IPS DF 4.7 (cell line): ENCODE measurements around the gene ANAPC1.
"Not testable (repeated sequence)": the region's sequence is repeated elsewhere in the genome, so short reads cannot be mapped to it uniquely, and the experiment has no call there.

Experiments
- DNase-seq: peaks from one replicate; pipeline ENCODE4 v3.0.0-alpha.2; 2013; ENCODE audit warnings: low spot score; ENCODE audit errors: extremely low read depth

Gene ANAPC1

DNA sequence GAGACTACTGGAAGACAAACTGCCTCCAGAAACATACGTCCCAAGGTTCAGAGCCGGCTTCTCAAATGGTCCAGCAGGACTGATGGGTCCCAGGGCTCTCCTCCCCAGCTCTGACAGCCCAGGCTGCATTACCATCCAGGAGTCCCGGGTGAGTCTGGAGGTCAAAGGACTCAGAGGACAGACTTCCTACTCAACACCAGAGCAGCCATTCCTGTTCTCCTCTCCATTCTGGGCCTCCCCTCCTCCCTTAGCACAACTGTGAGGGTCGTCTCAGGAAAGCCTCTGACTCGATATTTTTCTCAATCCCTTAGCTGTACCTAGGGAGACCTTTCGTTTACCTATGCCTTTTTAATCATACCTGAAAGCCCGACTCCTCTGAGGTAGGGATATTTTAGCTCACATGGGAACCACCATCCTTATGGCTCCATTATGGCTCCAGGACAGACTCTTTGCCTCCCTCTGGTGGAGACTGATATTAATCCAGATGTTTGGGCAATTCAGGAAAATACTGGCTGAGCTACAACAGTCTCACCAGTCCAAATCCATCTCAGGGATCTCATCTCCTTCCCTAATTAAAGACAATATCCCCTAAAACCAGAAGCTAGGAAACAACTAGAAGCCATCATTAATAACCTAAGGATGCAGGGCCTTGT is 70.9 kb downstream of the ANAPC1 start:
- DNase-seq, result not testable (repeated sequence)

DNA sequence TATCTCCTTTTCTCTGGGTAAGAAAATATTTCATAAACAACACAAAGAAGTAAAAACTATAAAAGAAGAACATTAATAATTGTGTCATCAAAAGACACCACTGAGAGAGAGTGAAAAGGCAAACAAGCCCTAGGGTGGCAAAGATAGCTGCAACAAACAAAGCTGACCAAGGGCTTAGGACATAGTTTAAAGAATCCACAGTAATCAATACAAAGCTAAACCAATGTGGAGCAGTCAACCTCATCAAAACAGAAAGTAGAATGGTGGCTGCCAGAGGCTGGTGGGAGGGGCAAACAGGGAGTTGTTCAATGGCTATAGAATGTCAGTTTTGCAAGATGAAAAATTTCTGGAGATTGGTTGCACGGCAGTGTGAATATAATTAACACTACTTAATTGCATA is 93.4 kb downstream of the ANAPC1 start:
- DNase-seq, result not testable (repeated sequence)

DNA sequence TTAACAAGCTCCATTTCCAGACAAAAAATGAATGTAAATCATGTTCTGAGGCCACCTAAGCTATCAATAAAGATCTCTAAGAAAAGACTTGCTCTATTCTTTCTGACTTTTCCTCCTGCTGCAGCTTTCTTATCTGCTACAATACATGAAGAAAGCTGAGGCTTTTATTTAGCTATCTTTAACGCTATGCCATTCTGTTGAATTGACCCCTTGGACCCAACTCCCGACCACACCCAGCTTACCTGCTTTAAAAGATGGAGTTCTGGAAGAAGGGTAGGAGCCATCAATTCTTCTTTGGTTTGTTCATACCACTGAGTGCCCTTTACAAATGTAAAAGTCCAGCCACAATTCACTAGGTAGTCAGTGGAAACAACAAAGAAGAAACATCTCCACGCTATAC is 99.9 kb downstream of the ANAPC1 start:
- DNase-seq, result not testable (repeated sequence)

DNA sequence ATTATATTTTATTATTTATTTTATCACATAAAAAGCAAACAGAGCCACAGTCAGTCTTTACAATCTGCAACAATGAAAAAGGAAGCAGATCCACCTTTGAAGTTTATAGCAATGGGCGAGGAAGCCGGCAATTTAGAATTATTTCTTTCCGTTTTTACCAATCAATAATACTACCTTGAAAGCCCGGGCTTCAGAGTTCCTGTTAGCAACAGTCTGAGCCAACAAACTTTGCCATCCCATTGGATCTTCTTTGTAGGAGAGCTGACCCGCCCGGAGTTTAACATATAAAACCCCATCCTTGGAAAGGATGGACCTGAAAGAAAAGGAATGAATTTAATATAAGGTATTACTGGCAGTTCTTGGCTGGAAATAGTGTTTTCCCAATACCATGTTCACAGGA is 101.8 kb downstream of the ANAPC1 start:
- DNase-seq, result not testable (repeated sequence)

DNA sequence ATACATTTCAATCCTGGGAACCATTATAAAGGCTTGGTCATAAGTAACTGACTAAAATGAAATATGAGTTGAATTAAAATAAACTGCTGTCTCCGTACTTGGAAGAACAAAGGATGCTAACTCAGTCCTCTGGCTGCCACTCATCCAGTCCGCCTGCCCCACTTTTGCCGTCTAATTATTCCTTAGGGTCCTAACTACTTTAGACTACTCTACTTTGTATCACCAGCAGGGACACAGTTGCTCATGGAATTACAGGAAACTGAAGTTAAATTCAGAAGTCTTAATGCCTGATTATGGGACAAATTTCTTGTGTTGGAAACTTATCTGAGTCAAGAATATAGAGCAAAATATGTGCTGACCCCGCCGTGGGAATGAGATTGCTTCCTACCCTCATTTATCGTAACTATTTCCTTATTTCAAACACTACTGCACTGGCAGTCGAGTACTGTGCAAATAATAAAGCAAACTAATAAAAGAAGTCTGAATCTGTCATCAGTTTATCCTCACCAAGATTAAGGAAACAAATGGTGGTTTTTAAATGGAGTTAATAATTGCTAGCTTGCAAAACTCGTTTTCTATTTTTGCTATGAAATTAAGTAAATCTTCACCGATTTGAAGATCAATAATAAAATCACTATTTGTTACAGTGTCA is 102.4 kb downstream of the ANAPC1 start:
- not testable (repeated sequence) for DNase-seq

DNA sequence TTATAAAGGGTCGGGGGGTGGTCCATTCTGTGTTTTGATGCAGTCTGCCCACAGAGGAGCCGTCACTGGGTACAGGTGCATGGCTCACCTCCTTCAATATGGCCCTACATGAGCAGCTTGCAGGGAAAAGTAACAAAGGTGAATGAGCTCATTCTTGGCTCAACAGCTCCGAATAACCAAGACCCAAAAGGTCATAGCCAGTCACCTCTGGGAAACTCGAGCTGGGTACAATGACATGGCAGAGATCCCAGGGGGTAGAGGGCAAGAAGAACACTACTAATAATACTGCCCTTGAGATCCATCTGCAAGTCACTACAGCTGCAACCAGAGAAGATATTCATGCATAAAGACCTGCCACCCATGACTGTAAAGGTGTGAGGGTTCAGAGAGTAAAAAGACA is 106.8 kb downstream of the ANAPC1 start:
- not testable (repeated sequence) for DNase-seq

DNA sequence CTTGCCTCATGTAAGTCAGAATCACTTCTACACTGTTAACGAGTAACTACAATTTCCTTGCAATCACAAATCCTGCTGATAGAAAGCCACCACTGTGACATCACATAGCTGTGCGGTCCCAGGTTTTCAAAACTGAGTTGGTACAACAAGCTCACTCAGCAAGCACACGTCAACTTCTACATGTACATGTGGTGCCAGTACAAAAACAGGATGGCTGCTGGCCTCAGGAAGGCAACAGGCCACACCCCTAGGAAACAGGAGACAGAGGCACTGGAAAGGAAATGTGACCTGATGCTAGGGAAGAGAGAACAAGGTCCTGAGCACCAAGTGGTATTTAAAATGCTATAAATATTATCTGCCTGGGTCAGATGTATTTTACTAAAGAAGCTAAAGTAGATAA is 107.7 kb downstream of the ANAPC1 start:
- DNase-seq, result not testable (repeated sequence)

DNA sequence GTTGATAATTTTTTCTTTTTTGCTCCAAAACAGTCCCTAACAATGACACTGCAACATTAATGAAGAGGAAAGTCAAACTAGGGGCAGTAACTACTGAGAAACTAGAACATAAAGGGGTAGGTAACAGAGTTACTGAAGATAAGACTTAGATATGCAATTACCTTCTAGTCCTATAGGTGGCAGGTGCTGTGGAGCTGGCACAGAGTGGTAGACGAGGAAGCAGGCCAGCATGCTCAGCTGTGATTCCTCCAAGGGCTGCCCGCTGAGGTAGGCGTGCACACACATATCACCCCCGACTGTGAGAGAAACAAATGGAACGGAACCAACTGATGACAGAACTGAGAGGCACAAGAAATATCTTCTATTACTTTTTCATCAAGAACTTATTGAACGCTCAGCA is 111.8 kb downstream of the ANAPC1 start:
- DNase-seq, result not testable (repeated sequence)

DNA sequence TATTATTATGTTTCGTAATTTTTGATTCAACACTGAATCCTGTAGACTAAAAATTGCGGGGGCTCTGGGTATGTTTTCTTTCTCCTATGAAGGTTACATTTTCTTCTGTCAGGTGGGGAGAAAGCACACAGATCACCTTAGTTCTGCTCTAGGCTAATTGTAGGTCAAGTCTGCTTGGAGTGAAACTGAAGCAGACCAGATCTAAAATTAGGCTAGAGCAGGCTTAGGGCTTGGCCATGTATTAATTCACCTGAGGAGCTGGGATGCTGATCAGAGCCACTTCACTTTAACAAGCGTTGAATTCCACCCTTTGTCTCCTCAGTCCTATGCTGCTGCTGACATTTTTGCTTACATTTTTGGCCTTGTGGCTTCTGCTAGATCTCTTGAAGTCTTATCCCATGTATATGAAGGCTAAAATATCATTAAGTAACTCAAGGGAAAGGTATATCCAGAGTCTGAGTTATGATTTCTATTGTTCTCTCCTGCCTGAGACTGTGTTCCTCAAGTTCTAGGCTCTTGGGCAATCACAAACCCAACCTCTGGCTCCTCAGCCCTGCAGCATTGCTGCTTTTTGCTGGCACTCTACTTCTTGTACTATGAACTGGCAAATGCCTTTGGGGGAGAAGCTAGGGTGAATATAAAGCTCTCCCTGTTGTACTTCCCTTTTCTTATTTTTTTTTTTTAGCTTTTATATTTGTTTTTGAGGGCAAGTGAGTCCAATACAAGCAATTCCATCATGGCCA is 112.9 kb downstream of the ANAPC1 start:
- DNase-seq, result not testable (repeated sequence)

DNA sequence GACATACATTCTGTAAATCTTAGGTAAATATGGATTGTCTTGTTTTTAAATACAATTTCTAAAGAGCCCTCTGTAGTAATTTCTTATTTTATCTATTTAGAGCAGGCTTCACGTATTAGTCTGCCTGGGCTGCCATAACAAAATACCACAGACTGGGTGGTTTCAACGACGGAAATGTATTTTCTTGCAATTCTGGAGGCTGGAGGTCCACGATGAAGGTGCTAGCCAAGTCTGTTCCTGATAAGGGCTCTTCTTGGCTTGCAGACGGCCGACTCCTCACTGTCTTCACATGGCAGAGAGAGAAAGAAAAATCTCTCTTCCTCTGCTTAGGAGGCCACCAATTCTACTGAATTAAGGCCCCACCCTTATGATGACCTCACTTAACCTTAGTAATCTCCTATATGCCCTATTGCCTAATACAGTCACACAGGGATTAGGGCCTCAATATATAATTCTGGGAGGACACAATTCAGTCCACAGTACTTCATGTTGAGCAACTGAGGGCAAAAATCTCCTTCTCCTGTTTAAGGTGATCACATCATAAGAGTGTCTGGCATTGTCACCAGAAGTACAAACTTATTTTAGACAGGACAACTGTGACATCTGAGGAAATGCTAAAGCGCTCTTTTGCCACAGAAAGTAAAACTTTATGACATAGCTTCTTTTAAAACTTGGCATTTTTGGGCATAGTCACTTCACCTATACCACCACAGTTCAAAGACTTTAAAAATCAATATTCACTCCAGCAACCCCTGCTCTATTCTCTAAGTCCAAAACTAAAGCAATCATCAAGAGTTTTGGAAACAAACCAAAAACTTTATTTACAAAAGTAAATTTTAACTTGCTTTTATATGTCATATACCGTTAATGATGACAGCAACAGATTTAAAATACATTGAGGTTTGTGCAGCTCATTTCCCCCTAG is 115.5 kb downstream of the ANAPC1 start:
- DNase-seq, result not testable (repeated sequence)

DNA sequence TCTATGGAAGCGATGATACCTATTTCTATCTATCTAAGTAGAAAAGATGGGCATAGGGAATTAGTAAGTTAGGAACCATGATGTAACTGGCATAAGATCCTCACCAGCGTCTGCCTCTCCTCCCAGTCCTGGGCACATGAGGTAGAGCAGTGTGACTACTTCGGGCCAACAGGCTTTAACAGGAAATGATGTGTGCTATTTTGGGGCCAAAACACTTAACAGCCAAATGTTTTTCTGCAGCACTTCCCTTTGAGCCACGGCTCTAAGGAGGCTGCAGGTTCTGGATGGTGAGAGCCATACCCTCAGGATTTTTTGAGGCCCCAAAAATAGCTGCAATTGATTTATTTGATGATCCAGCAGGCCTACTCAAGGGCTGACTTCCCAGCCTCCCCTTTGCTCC is 116.9 kb downstream of the ANAPC1 start:
- DNase-seq, result not testable (repeated sequence)

DNA sequence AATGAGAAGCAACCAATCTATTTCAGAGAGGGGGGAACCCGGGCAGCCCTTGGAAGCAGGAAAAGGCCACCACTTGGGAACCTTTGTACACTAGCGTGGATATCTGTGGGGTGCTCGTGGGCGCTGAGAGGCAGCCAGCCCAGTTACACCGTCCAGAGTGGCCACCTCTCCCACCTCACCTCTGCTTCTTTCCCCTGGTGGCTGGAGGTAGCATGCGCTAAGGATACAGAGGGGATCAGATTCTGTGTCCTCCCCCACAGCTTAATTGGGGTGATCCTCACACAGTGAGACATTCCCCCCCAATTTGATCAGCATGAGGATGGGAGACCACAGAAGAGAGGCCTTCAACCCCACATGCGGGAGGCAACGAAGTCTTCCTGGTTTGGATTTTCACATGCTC is 117.7 kb downstream of the ANAPC1 start:
- not testable (repeated sequence) for DNase-seq

DNA sequence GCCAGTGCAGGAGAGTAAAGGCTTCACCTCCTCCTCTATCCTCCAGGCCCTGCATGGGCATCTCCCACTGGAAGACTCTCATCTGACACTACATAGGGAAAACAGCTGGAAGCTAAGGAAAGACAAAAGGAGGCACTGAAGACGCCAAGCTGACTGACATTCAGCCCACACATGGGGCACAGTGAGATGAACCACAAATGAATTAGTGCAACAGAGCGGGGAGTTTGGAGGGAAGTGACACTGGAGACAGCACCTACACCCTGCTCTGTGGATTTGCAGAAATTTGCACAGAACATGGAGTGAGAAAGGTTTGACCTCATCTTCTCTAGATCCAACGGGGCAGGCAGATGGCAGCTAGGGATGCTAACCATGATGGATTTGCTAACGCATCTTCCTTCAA is 119.8 kb downstream of the ANAPC1 start:
- DNase-seq, result not testable (repeated sequence)

DNA sequence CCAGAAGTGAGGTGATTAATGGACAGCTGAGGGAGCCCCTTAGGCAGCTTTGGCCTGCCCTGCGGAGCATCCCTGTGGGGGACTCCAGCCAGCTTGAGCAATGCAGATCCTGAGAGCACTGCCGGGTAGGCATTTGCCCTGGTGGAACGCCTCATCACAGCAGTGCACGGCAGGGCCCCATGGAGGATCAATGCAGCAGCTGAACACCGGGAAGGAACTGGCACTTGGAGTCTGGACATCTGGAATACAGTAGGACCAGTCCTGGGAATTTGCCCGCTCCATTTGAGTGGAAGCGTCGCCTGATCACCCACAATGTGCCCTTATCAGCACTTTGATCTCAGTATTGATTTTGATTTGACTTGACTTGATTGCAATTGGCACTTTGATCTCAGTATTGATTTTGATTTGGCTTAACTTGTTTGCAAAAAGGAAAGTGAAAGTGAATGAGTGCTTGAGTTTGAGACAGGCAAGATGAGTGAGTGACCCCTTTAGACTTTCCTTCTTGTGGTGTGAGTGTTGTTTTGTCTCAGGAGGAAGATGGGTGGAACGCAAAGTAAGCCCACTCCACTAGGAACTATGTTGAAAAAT is 123.2 kb downstream of the ANAPC1 start:
- DNase-seq, result not testable (repeated sequence)

DNA sequence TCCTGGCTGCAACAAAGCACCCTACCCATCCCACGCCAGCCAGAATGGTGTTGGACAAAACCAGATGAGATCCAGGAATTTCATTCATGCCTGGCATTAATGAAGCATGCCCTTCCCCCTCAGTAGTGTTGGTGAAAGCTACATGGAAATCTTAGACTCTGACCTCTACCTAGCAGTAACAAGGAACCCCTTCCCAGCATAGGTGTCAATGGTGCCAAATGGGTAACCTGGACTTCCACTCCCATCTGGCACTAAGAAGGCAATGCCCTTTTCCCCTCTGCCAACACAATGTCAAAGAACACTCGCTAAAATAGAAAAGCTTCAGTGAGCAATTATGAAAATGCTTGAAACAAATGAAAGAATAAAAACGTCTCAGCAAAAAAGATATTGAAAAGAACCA is 131.5 kb downstream of the ANAPC1 start:
- DNase-seq, result not testable (repeated sequence)

DNA sequence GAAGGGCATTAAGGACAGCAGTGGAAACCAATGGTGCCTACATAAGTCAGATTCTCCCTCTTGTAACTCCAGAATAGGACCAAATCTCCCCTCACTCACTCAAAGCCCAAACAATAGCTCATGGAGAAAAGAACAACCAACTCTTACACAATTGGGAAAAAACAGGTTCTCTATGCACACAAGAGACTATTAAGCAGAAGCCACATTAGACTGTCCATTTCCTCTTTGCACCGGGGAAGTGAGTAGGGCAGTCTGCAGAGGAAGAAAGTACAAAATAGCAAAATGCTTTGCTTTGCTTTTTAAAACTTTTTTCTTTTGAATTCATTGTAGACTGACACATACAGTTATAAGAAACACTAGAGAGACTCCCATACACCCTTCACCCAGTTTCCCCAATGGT is 133.4 kb downstream of the ANAPC1 start:
- not testable (repeated sequence) for DNase-seq

DNA sequence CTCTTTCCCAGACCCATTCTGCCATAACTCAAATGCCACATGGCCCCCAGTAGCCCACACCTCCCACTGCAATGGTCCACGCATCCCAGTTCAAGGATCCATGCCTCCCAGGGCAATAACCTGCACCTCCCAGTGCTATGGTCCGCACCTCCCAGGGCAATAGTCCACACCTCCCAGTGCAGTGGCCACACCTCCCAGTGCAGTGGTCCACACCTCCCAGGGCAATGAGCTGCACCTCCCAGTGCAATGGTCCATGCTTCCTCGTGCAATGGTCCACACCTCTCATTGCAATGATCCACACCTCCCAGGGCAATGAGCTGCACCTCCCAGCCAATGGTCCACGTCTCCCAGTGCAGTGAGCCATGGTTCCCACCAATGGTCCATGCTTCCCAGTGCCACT is 135.6 kb downstream of the ANAPC1 start:
- not testable (repeated sequence) for DNase-seq

DNA sequence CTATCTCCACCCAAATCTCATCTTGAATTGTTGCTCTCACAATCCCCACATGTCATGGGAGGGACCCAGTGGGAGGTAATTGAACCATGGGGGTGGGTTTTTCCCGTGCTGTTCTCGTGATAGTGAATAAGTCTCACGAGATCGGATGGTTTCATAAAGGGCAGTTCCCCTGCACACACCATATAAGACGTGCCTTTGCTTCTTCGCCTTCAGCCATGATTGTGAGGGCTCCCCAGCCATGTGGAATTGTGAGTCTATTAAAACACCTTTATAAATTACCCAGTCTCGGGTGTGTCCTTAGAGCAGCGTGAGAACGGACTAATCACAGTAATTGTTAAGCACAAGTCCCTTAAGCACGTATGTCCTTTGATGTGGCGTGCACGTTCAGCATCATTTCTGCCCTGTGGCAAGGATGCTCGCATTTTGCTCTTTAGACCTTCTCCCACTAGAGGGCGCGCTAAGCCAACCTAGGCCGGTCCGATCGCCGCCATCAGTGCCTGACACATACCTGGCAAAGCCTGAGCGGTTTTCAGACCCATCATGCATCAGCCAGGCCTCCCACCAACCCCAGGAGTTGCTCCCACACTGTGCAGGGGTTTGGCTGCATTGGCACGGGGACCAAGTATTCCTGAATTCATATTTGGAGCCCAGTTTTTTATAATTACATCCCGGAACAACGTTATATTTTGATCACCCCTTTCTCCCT is 136.4 kb downstream of the ANAPC1 start:
- not testable (repeated sequence) for DNase-seq

DNA sequence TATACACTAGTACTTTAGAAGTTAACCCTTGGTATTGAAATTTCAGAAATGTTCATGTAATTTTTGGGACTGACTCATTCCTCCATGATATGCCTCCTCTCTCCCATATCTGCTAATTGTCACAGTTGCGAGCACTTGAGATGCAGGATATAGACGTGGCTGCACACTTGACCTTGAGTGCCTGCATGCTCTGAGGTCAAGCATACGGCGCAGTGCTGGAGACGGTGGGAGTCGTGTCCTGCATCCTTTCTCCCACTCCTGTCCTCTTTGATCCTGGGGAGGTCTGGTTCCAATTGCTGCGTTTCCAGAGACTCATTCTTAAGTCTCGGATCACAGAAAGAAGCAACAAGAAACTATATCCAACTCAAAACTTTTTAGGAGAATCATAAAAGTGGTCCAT is 139.2 kb downstream of the ANAPC1 start:
- not testable (repeated sequence) for DNase-seq

DNA sequence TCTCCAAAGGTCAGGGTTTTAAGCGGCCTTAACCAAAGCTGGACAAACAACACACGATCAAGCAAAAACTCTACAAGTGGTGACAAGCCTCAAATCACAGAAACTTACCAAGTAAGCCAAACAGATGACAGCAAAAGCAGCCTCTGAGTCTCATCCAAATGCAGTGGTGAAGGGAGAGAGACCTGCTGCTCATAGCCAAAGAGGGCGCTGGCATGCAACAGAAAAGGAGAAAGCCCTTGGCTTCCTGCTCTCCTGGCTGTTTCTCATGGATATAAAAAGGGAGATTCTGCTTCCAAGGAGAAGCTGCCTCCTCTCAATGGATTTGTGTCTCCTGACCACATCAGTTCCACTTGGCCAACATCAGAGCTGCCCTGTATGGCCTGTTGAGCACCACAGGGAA is 142.5 kb downstream of the ANAPC1 start:
- not testable (repeated sequence) for DNase-seq
